K562 (cell line): Measurements from ENCODE around the gene ARHGAP22. TPM values are rescaled to one million over a fixed set of nuclear protein-coding genes. Genes with fewer than 3 reads are reported as not detected.

ENCODE experiments used
- BCOR ChIP-seq: fragments of 450-650 bp; IDR thresholded peaks from 2 replicates; pipeline ENCODE4 v1.6.1; 2016
- CC2D1A ChIP-seq: fragments of 450-650 bp; IDR thresholded peaks from 2 replicates; pipeline ENCODE4 v1.6.1; 2017; ENCODE audit warnings: mild to moderate bottlenecking
- DPF2 ChIP-seq: fragments of 450-650 bp; IDR thresholded peaks from 2 replicates; pipeline ENCODE4 v1.6.1; 2016
- EP400 ChIP-seq: fragments of 450-650 bp; IDR thresholded peaks from 2 replicates; pipeline ENCODE4 v1.6.1; 2017; ENCODE audit warnings: antibody characterized with exemption, mild to moderate bottlenecking, moderate library complexity
- ETV1 ChIP-seq: fragments of 450-650 bp; conservative IDR thresholded peaks from 2 replicates; pipeline ENCODE4 v1.6.1; 2016; ENCODE audit warnings: missing genetic modification characterization, control low read depth, low read depth, missing compliant biosample characterization
- FIP1L1 ChIP-seq: fragments of 200-400 bp; formaldehyde crosslinking; IDR thresholded peaks from 2 replicates; pipeline ENCODE4 v1.6.1; 2018; ENCODE audit warnings: mild to moderate bottlenecking, low read depth, low read length; ENCODE audit not compliant: poor library complexity, severe bottlenecking
- GATA2 ChIP-seq: sonication (generic); formaldehyde crosslinking; IDR thresholded peaks from 2 replicates; pipeline ENCODE4 v1.4.0; 2020; ENCODE audit warnings: mild to moderate bottlenecking, missing genetic modification reagents
- HEY1 ChIP-seq: fragments of 250-450 bp; sonication (Bioruptor Pico); IDR thresholded peaks from 2 replicates; pipeline ENCODE4 v1.5.0; 2020; ENCODE audit warnings: mild to moderate bottlenecking, moderate library complexity, borderline replicate concordance
- KLF13 ChIP-seq: fragments of 450-650 bp; IDR thresholded peaks from 2 replicates; pipeline ENCODE4 v1.6.1; 2016; ENCODE audit warnings: missing genetic modification characterization, low read depth, mild to moderate bottlenecking, missing compliant biosample characterization, moderate library complexity, borderline replicate concordance
- MBD2 ChIP-seq: sonication (generic); IDR thresholded peaks from 2 replicates; pipeline ENCODE4 v1.6.1; 2016; ENCODE audit warnings: low read depth, borderline replicate concordance
- MCM3 ChIP-seq: fragments of 450-650 bp; IDR thresholded peaks from 2 replicates; pipeline ENCODE4 v1.6.1; 2016
- MTA3 ChIP-seq: fragments of 450-650 bp; formaldehyde crosslinking; IDR thresholded peaks from 2 replicates; pipeline ENCODE4 v1.6.1; 2017; ENCODE audit warnings: mild to moderate bottlenecking, borderline replicate concordance
- NR2F6 ChIP-seq: fragments of 450-650 bp; formaldehyde crosslinking; IDR thresholded peaks from 2 replicates; pipeline ENCODE4 v1.4.0; 2020; ENCODE audit warnings: mild to moderate bottlenecking
- RB1 ChIP-seq: fragments of 450-650 bp; IDR thresholded peaks from 2 replicates; pipeline ENCODE4 v1.6.1; 2017; ENCODE audit warnings: low read depth, mild to moderate bottlenecking
- RFX5 ChIP-seq: IDR thresholded peaks from 2 replicates; pipeline ENCODE4 v1.6.1; 2011; ENCODE audit warnings: low read depth, mild to moderate bottlenecking, improper control_type of control experiment, low read length
- RHOXF2B ChIP-seq: fragments of 250-450 bp; sonication (Bioruptor Pico); conservative IDR thresholded peaks from 2 replicates; pipeline ENCODE4 v1.5.1; 2021
- SMAD2 ChIP-seq: fragments of 150-350 bp; IDR thresholded peaks from 2 replicates; pipeline ENCODE4 v1.6.1; 2014; ENCODE audit warnings: low read depth, mild to moderate bottlenecking, low read length
- SOX6 ChIP-seq: fragments of 450-650 bp; IDR thresholded peaks from 2 replicates; pipeline ENCODE4 v1.6.1; 2014; ENCODE audit warnings: mild to moderate bottlenecking
- TRIM28 ChIP-seq: fragments of 450-650 bp; IDR thresholded peaks from 2 replicates; pipeline ENCODE4 v1.6.1; 2017
- XRCC5 ChIP-seq: fragments of 200-400 bp; formaldehyde crosslinking; IDR thresholded peaks from 2 replicates; pipeline ENCODE4 v1.6.1; 2017; ENCODE audit warnings: low read depth, mild to moderate bottlenecking, low read length
- ZNF217 ChIP-seq: sonication (generic); formaldehyde crosslinking; IDR thresholded peaks from 2 replicates; pipeline ENCODE4 v1.8.0; 2022; ENCODE audit warnings: mild to moderate bottlenecking, missing genetic modification reagents
- ZNF551 ChIP-seq: fragments of 250-450 bp; sonication (Bioruptor Pico); IDR thresholded peaks from 2 replicates; pipeline ENCODE4 v1.5.0; 2021; ENCODE audit warnings: mild to moderate bottlenecking, moderate library complexity
- ZNF707 ChIP-seq: fragments of 250-450 bp; sonication (Bioruptor Pico); conservative IDR thresholded peaks from 2 replicates; pipeline ENCODE4 v1.8.0; 2022; ENCODE audit warnings: inconsistent platforms, mild to moderate bottlenecking, moderate library complexity
- polyA plus RNA-seq, 8 experiments: library from polyadenylated mRNA; depleted of rRNA in 4 of 8; stranded (reverse) in 5 of 8; unstranded in 3 of 8; fragments of >200 nt; fragmentation: Nextera tagmentation in 2 of 8; fragmentation: Illumina TruSeq in 1 of 8; extraction: Ambion mirVana in 2 of 8; extraction: Trizol in 1 of 8; gene quantifications; 2 replicates each; pipeline versions ENCODE4 v1.2.1 to v1.2.3, GENCODE V29; 2011 to 2014; ENCODE audit warnings: inconsistent platforms in 1 of 8, missing spikeins in 1 of 8
- total RNA-seq, 7 experiments: library from RNA; depleted of rRNA in 6 of 7; stranded (reverse); fragments of >200 nt in 6 of 7; fragmentation: Illumina TruSeq in 2 of 7; extraction: Trizol in 2 of 7; gene quantifications; 2 replicates each; pipeline versions ENCODE4 v1.2.1 to v1.2.3, GENCODE V29; 2011 to 2021; ENCODE audit warnings: low replicate concordance in 1 of 7
- TF ChIP-seq, protein P1 (sequence below): sonication (generic); formaldehyde crosslinking; IDR thresholded peaks from 2 replicates; pipeline ENCODE4 v1.8.0; 2023; ENCODE audit warnings: missing genetic modification reagents, mild to moderate bottlenecking, borderline replicate concordance
- TF ChIP-seq, protein P2 (sequence below), 2 experiments: IDR thresholded peaks; 2 replicates each; pipeline ENCODE4 v1.6.1; 2011; ENCODE audit warnings: borderline replicate concordance in 1 of 2, control low read depth in 1 of 2, low read depth in 1 of 2, low read length in 1 of 2, mild to moderate bottlenecking in 1 of 2, mixed read lengths in 1 of 2, moderate library complexity in 1 of 2; ENCODE audit not compliant: insufficient read depth in 1 of 2, insufficient read length in 1 of 2, poor library complexity in 1 of 2, severe bottlenecking in 1 of 2; ENCODE audit errors: extremely low read depth in 1 of 2

The ARHGAP22 gene
- total and polyA plus RNA-seq, 9 of the 15 experiments (the other 6 are each of a cell fraction or from before 2014, with no cell fraction given), result 1.3 to 28.1 (median 12.7) TPM

DNA sequence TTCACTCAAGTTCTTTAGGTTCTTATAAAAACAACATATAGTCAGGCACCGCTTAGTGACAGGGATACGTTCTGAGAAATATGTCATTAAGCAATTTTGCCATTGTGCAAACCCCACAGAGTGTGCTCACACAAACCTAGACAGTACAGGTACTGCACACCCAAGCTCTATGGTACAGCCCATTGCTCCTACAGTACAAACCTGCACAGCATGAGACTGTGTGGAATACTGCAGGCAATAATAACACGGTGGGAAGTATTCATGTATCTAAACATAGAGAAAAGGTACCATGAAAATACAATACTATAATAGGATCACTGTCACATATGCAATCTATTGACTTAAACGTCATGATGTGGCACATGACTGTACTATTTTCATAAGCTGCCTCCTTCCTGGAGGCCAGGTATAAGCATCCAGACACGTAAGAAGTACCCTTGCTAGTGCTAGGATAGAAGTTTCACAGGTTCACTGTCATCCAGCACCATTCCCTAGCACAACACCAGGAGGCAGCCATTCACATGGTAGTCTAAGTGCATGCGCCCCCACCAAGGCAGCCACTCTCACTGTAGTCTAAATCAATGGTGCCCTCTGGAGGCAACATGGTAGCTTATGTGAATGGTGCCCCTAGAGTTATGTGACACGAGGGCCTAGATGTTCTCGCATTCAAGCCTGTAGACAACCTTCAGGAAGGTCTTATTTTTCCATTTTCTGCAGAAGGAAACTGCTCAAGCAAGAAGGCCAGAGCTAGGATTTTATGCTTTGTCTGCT, 98.5 kb downstream of the ARHGAP22 start (continued):
- TF ChIP-seq, protein P1, sequence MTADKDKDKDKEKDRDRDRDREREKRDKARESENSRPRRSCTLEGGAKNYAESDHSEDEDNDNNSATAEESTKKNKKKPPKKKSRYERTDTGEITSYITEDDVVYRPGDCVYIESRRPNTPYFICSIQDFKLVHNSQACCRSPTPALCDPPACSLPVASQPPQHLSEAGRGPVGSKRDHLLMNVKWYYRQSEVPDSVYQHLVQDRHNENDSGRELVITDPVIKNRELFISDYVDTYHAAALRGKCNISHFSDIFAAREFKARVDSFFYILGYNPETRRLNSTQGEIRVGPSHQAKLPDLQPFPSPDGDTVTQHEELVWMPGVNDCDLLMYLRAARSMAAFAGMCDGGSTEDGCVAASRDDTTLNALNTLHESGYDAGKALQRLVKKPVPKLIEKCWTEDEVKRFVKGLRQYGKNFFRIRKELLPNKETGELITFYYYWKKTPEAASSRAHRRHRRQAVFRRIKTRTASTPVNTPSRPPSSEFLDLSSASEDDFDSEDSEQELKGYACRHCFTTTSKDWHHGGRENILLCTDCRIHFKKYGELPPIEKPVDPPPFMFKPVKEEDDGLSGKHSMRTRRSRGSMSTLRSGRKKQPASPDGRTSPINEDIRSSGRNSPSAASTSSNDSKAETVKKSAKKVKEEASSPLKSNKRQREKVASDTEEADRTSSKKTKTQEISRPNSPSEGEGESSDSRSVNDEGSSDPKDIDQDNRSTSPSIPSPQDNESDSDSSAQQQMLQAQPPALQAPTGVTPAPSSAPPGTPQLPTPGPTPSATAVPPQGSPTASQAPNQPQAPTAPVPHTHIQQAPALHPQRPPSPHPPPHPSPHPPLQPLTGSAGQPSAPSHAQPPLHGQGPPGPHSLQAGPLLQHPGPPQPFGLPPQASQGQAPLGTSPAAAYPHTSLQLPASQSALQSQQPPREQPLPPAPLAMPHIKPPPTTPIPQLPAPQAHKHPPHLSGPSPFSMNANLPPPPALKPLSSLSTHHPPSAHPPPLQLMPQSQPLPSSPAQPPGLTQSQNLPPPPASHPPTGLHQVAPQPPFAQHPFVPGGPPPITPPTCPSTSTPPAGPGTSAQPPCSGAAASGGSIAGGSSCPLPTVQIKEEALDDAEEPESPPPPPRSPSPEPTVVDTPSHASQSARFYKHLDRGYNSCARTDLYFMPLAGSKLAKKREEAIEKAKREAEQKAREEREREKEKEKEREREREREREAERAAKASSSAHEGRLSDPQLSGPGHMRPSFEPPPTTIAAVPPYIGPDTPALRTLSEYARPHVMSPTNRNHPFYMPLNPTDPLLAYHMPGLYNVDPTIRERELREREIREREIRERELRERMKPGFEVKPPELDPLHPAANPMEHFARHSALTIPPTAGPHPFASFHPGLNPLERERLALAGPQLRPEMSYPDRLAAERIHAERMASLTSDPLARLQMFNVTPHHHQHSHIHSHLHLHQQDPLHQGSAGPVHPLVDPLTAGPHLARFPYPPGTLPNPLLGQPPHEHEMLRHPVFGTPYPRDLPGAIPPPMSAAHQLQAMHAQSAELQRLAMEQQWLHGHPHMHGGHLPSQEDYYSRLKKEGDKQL (CRISPR knock-in tag), result no peak
- TF ChIP-seq MCM3, result no peak
- TF ChIP-seq MTA3, result peak; percentile 65; the same call in 1 of the 2 replicates
- TF ChIP-seq SOX6, result peak; percentile 65
- TF ChIP-seq RB1, result peak; percentile 79; the same call in 1 of the 2 replicates
- TF ChIP-seq SMAD2, result no peak
- TF ChIP-seq HEY1 (CRISPR knock-in tag), result no peak
- TF ChIP-seq MBD2, result no peak
- no peak for TF ChIP-seq RHOXF2B
- TF ChIP-seq EP400, result no peak; the same call in 1 of the 2 replicates
- TF ChIP-seq ZNF217 (CRISPR knock-in tag), result no peak
- TF ChIP-seq BCOR, result 0 out of 2 replicates have a peak, but pooled peaks have one; percentile 20
- 0 out of 2 replicates have a peak, but pooled peaks have one; percentile 44 for TF ChIP-seq XRCC5
- TF ChIP-seq DPF2, result no peak
- peak; percentile 97 for TF ChIP-seq CC2D1A
- no peak; the same call in 1 of the 2 replicates for TF ChIP-seq ETV1 (tag)
- no peak for TF ChIP-seq TRIM28
- no peak for TF ChIP-seq ZNF551
- no peak for TF ChIP-seq FIP1L1
- TF ChIP-seq, protein P2, sequence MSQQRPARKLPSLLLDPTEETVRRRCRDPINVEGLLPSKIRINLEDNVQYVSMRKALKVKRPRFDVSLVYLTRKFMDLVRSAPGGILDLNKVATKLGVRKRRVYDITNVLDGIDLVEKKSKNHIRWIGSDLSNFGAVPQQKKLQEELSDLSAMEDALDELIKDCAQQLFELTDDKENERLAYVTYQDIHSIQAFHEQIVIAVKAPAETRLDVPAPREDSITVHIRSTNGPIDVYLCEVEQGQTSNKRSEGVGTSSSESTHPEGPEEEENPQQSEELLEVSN (IDR thresholded peaks at IDR 0.05; ENCODE audit: borderline replicate concordance in 1 of 2, extremely low read depth in 1 of 2, insufficient read depth in 1 of 2, insufficient read length in 1 of 2, low read depth in 1 of 2, low read length in 1 of 2, poor library complexity in 1 of 2, severe bottlenecking in 1 of 2), result no peak
- peak; percentile 60; the same call in 1 of the 2 replicates for TF ChIP-seq KLF13
- no peak for TF ChIP-seq ZNF707
- TF ChIP-seq RFX5, result no peak
- TF ChIP-seq GATA2 (CRISPR knock-in tag), result no peak
- no peak for TF ChIP-seq NR2F6 (CRISPR knock-in tag)
